Measurements from ENCODE around the gene SELL.
"Not testable (repeated sequence)": the region's sequence is repeated elsewhere in the genome, so short reads cannot be mapped to it uniquely, and the experiment has no call there.

The SELL gene

GRCh38 chr1:169679692-169680091 lies 31.7 kb downstream of the SELL start:
- peak overlapping the region; percentile 15 for H2AFZ ChIP-seq (ENCODE audit: low read depth, low read length, severe bottlenecking)
- H3K27me3 ChIP-seq (ENCODE audit: low read length) = no peaks in the 10 kb centered on the region
- H3K27ac ChIP-seq (ENCODE audit: low read depth, low read length) = peak overlapping the region; percentile 93
- H4K20me1 ChIP-seq (ENCODE audit: low read depth, low read length) = no peaks in the 10 kb centered on the region
- peak overlapping the region; percentile 70 for H3K4me2 ChIP-seq (ENCODE audit: low read depth, low read length, poor library complexity, severe bottlenecking)
- H3K9ac ChIP-seq (ENCODE audit: low read length) = peak overlapping the region; percentile 45; the same call in 1 of the 2 replicates
- TF ChIP-seq, protein P1, sequence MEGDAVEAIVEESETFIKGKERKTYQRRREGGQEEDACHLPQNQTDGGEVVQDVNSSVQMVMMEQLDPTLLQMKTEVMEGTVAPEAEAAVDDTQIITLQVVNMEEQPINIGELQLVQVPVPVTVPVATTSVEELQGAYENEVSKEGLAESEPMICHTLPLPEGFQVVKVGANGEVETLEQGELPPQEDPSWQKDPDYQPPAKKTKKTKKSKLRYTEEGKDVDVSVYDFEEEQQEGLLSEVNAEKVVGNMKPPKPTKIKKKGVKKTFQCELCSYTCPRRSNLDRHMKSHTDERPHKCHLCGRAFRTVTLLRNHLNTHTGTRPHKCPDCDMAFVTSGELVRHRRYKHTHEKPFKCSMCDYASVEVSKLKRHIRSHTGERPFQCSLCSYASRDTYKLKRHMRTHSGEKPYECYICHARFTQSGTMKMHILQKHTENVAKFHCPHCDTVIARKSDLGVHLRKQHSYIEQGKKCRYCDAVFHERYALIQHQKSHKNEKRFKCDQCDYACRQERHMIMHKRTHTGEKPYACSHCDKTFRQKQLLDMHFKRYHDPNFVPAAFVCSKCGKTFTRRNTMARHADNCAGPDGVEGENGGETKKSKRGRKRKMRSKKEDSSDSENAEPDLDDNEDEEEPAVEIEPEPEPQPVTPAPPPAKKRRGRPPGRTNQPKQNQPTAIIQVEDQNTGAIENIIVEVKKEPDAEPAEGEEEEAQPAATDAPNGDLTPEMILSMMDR (IDR thresholded peaks at IDR 0.05; ENCODE audit: insufficient read depth, low read length, poor library complexity, severe bottlenecking) = no peak
- no peak for TF ChIP-seq EZH2phosphoT487 (conservative IDR thresholded peaks at IDR 0.05; ENCODE audit: low read length)
- no peaks in the 10 kb centered on the region for H3K36me3 ChIP-seq (ENCODE audit: low read length)
- no peaks in the 10 kb centered on the region for H3K9me3 ChIP-seq (ENCODE audit: insufficient read depth, low read length)
- H3K9me2 ChIP-seq (replicated peaks; ENCODE audit: insufficient read depth, low read length) = no peaks in the 10 kb centered on the region
- peaks cover 33% of the 10 kb centered on the region for H3F3A ChIP-seq (ENCODE audit: insufficient read depth)
- no peaks in the 10 kb centered on the region for H3K79me2 ChIP-seq (ENCODE audit: insufficient read depth, low read length)
- H3K4me3 ChIP-seq (ENCODE audit: insufficient read depth, low read length, poor library complexity, severe bottlenecking) = no peak overlapping the region

GRCh38 chr1:169676001-169676400 lies 35.4 kb downstream of the SELL start:
- Histone ChIP-seq H3F3A (ENCODE audit: insufficient read depth) (peaks cover 21% of the 10 kb centered on the region), H3K4me2 (ENCODE audit: low read depth, low read length, poor library complexity, severe bottlenecking) (no peak overlapping the region), H3K9ac (ENCODE audit: low read length) (no peak overlapping the region), H4K20me1 (ENCODE audit: low read depth, low read length) (no peaks in the 10 kb centered on the region), H2AFZ (ENCODE audit: low read depth, low read length, severe bottlenecking) (peak overlapping the region; percentile 25), H3K9me3 (ENCODE audit: insufficient read depth, low read length) (no peaks in the 10 kb centered on the region), H3K9me2 (replicated peaks; ENCODE audit: insufficient read depth, low read length) (no peaks in the 10 kb centered on the region), H3K4me3 (ENCODE audit: insufficient read depth, low read length, poor library complexity, severe bottlenecking) (no peak overlapping the region), H3K79me2 (ENCODE audit: insufficient read depth, low read length) (no peaks in the 10 kb centered on the region), H3K27ac (ENCODE audit: low read depth, low read length) (no peak overlapping the region), H3K36me3 (ENCODE audit: low read length) (no peaks in the 10 kb centered on the region), H3K27me3 (ENCODE audit: low read length) (no peaks in the 10 kb centered on the region)
- no peak for TF ChIP-seq EZH2phosphoT487 (conservative IDR thresholded peaks at IDR 0.05; ENCODE audit: low read length)
- TF ChIP-seq, protein P1 (IDR thresholded peaks at IDR 0.05; ENCODE audit: insufficient read depth, low read length, poor library complexity, severe bottlenecking) = no peak

- Histone ChIP-seq H2AFZ (ENCODE audit: low read depth, low read length, severe bottlenecking) (no peak overlapping the region), H3F3A (ENCODE audit: insufficient read depth) (peaks cover 10% of the 10 kb centered on the region; the same call in 1 of the 2 replicates), H3K9me3 (ENCODE audit: insufficient read depth, low read length) (no peaks in the 10 kb centered on the region), H3K36me3 (ENCODE audit: low read length) (no peaks in the 10 kb centered on the region), H3K27me3 (ENCODE audit: low read length) (no peaks in the 10 kb centered on the region), H3K9ac (ENCODE audit: low read length) (no peak overlapping the region), H4K20me1 (ENCODE audit: low read depth, low read length) (no peaks in the 10 kb centered on the region), H3K27ac (ENCODE audit: low read depth, low read length) (no peak overlapping the region), H3K79me2 (ENCODE audit: insufficient read depth, low read length) (no peaks in the 10 kb centered on the region), H3K9me2 (replicated peaks; ENCODE audit: insufficient read depth, low read length) (no peaks in the 10 kb centered on the region), H3K4me3 (ENCODE audit: insufficient read depth, low read length, poor library complexity, severe bottlenecking) (no peak overlapping the region), H3K4me2 (ENCODE audit: low read depth, low read length, poor library complexity, severe bottlenecking) (no peak overlapping the region)
- no peak for TF ChIP-seq EZH2phosphoT487 (conservative IDR thresholded peaks at IDR 0.05; ENCODE audit: low read length)
- TF ChIP-seq, protein P1 (IDR thresholded peaks at IDR 0.05; ENCODE audit: insufficient read depth, low read length, poor library complexity, severe bottlenecking) = no peak
These were observed 40.6 kb downstream of the SELL start for GRCh38 chr1:169670836-169671235.

- H3K9ac ChIP-seq (ENCODE audit: low read length); H3K27ac ChIP-seq (ENCODE audit: low read depth, low read length); H4K20me1 ChIP-seq (ENCODE audit: low read depth, low read length); H3K9me3 ChIP-seq (ENCODE audit: insufficient read depth, low read length); H3K27me3 ChIP-seq (ENCODE audit: low read length); H3K4me2 ChIP-seq (ENCODE audit: low read depth, low read length, poor library complexity, severe bottlenecking); H2AFZ ChIP-seq (ENCODE audit: low read depth, low read length, severe bottlenecking); H3K79me2 ChIP-seq (ENCODE audit: insufficient read depth, low read length); H3F3A ChIP-seq (ENCODE audit: insufficient read depth); H3K9me2 ChIP-seq (replicated peaks; ENCODE audit: insufficient read depth, low read length); H3K36me3 ChIP-seq (ENCODE audit: low read length); H3K4me3 ChIP-seq (ENCODE audit: insufficient read depth, low read length, poor library complexity, severe bottlenecking): not testable (repeated sequence)
These were observed 41.2 kb downstream of the SELL start for GRCh38 chr1:169670244-169670643.

DNA sequence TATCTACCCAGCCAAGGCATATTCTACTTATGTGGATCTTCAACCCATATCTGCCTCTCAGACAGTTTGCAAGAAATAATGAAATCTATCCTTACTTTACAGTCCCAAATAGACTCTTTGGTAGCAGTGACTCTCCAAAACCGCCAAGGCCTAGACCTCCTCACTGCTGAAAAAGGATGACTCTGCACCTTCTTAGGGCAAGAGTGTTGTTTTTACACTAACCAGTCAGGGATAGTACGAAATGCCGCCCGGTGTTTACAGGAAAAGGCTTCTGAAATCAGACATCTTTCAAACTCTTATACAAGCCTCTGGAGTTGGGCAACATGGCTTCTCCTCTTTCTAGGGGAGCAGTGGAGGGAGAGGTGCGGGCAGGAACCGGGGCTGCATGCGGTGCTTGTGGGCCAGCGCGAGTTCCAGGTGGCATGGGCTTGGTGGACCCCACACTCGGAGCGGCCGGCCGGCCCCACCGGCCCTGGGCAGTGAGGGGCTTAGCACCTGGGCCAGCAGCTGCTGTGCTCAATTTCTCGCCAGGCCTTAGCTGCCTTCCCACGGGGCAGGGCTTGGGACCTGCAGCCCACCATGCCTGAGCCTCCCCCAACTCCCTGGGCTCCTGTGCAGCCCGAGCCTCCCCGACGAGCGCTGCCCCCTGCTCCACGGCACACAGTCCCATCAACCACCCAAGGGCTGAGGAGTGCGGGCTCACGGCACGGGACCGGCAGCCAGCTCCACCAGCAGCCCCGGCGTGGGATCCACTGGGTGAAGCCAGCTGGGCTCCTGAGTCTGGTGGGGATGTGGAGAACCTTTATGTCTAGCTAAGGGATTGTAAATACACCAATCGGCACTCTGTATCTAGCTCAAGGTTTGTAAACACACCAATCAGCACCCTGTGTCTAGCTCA lies 43.5 kb downstream of the SELL start:
- Histone ChIP-seq H3K27ac (ENCODE audit: low read depth, low read length) (peak overlapping the region; percentile 35; the same call in 1 of the 2 replicates), H2AFZ (ENCODE audit: low read depth, low read length, severe bottlenecking) (peak overlapping the region; percentile 77), H3K4me2 (ENCODE audit: low read depth, low read length, poor library complexity, severe bottlenecking) (peak overlapping the region; percentile 49), H3K9ac (ENCODE audit: low read length) (peak overlapping the region; percentile 37)
- not testable (repeated sequence) for H3K79me2 ChIP-seq (ENCODE audit: insufficient read depth, low read length); H4K20me1 ChIP-seq (ENCODE audit: low read depth, low read length); H3F3A ChIP-seq (ENCODE audit: insufficient read depth); H3K27me3 ChIP-seq (ENCODE audit: low read length); H3K36me3 ChIP-seq (ENCODE audit: low read length); H3K9me3 ChIP-seq (ENCODE audit: insufficient read depth, low read length); H3K4me3 ChIP-seq (ENCODE audit: insufficient read depth, low read length, poor library complexity, severe bottlenecking); H3K9me2 ChIP-seq (replicated peaks; ENCODE audit: insufficient read depth, low read length)

All from SU-DHL-6 (cell line).